K562 (cell line): ENCODE data around the gene TRAK1. TPM values are rescaled to one million over a fixed set of nuclear protein-coding genes. Genes with fewer than 3 reads are reported as not detected.

Source experiments
- ATAC-seq: fragments of 200-7000 bp; cut with Tn5 transposase; 3 replicates; pipeline ENCODE4 v1.9.1; 2020; ENCODE audit warnings: moderate library complexity
- BruUV-seq: library from RNA; stranded (reverse); fragments of 400-500 nt; replicated peaks from 2 replicates; lab custom pipeline; 2021; lab: Mats Ljungman, UMichigan
- CTCF ChIA-PET: fragments of 300-600 bp; formaldehyde crosslinking; extraction: SDS; loops from one replicate; lab custom pipeline; 2021; ENCODE audit warnings: low intra/inter-chr PET ratio; lab: Yijun Ruan, JAX
- POLR2A ChIA-PET: fragments of 300-600, 350-650 bp; sonication (Branson Sonifier 250); formaldehyde crosslinking; extraction: SDS; loops from one replicate; lab custom pipeline; 2021; ENCODE audit warnings: antibody characterized with exemption, inconsistent platforms; lab: Yijun Ruan, JAX
- DNase-seq, 4 experiments: peaks; one replicate each; pipeline versions ENCODE4 v3.0.0 to v3.0.0-alpha.2; 2011 to 2018; ENCODE audit warnings: low spot score in 3 of 4, mixed read lengths in 3 of 4; ENCODE audit errors: extremely low read depth in 1 of 4
- FAIRE-seq: peaks from 2 replicates; lab custom pipeline; 2011; peaks lifted over from hg19 to GRCh38; lab: Jason Lieb, UNC
- H2AFZ ChIP-seq: 2 replicates; pipeline ENCODE4 v1.6.0; 2011; ENCODE audit warnings: low read depth, low read length, control low read depth, inconsistent platforms
- H3K27ac ChIP-seq: fragments of 200-600 bp; 3 replicates; pipeline ENCODE4 v1.8.0; 2011; ENCODE audit warnings: low read depth, mild to moderate bottlenecking, control low read depth, inconsistent platforms, low read length, moderate library complexity, mixed read lengths; ENCODE audit errors: extremely low read depth
- H3K27me3 ChIP-seq, 2 experiments: fragments of 300-600 bp in 1 of 2; 2 replicates in 1 of 2; 3 replicates in 1 of 2; pipeline versions ENCODE4 v1.6.0 to v1.8.0; 2011; ENCODE audit warnings: inconsistent platforms in 2 of 2, low read length in 2 of 2, mild to moderate bottlenecking in 1 of 2, mixed read lengths in 1 of 2, moderate library complexity in 1 of 2; ENCODE audit not compliant: control insufficient read depth in 2 of 2, insufficient read depth in 2 of 2
- H3K36me3 ChIP-seq: fragments of 300-600 bp; 3 replicates; pipeline ENCODE4 v1.8.0; 2011; ENCODE audit warnings: mild to moderate bottlenecking, low read length, inconsistent platforms; ENCODE audit not compliant: control insufficient read depth, insufficient read depth
- H3K4me1 ChIP-seq, 2 experiments: fragments of 200-600 bp in 1 of 2; replicated peaks in 1 of 2; 2 replicates in 1 of 2; 3 replicates in 1 of 2; pipeline versions ENCODE4 v1.5.1 to v1.8.0; 2011; ENCODE audit warnings: inconsistent platforms in 2 of 2, low read length in 2 of 2, mild to moderate bottlenecking in 1 of 2, mixed read lengths in 1 of 2, moderate library complexity in 1 of 2; ENCODE audit not compliant: control insufficient read depth in 2 of 2, insufficient read depth in 2 of 2
- H3K4me2 ChIP-seq: 2 replicates; pipeline ENCODE4 v1.6.1; 2011; ENCODE audit warnings: low read length, control low read depth, inconsistent platforms, mixed read lengths; ENCODE audit not compliant: insufficient read depth
- H3K4me3 ChIP-seq: fragments of 200-600 bp; sonication (generic), shearing (Covaris generic); 2 replicates; pipeline ENCODE4 v1.5.1; 2016; ENCODE audit warnings: control low read depth, inconsistent platforms
- H3K79me2 ChIP-seq: fragments of 200-600 bp; 3 replicates; pipeline ENCODE4 v1.8.0; 2011; ENCODE audit warnings: low read length, inconsistent platforms; ENCODE audit not compliant: control insufficient read depth, insufficient read depth
- H3K9ac ChIP-seq, 2 experiments: 2 replicates each; pipeline versions ENCODE4 v1.6.0 to v1.6.1; 2011; ENCODE audit warnings: low read depth in 2 of 2, low read length in 2 of 2, control low read depth in 1 of 2, inconsistent platforms in 1 of 2, mild to moderate bottlenecking in 1 of 2, mixed read lengths in 1 of 2; ENCODE audit not compliant: insufficient read depth in 1 of 2
- H3K9me1 ChIP-seq: one replicate; pipeline ENCODE4 v1.6.0; 2011; ENCODE audit warnings: inconsistent platforms, mild to moderate bottlenecking, low read length, moderate library complexity; ENCODE audit not compliant: control insufficient read depth, insufficient read depth
- H3K9me3 ChIP-seq: replicated peaks from 2 replicates; pipeline ENCODE4 v1.5.1; 2011; ENCODE audit warnings: low read depth, low read length, inconsistent platforms; ENCODE audit not compliant: control insufficient read depth, insufficient read depth
- H4K20me1 ChIP-seq: replicated peaks from 2 replicates; pipeline ENCODE4 v1.6.1; 2011; ENCODE audit warnings: low read length, inconsistent platforms, mixed read lengths; ENCODE audit not compliant: control insufficient read depth, insufficient read depth
- CBFA2T3 ChIP-seq: fragments of 450-650 bp; IDR thresholded peaks from 2 replicates; pipeline ENCODE4 v1.6.1; 2017
- E2F6 ChIP-seq, 2 experiments: IDR thresholded peaks; 2 replicates each; pipeline ENCODE4 v1.6.1; 2011; ENCODE audit warnings: borderline replicate concordance in 1 of 2, control low read depth in 1 of 2, low read depth in 1 of 2, low read length in 1 of 2, mild to moderate bottlenecking in 1 of 2, mixed read lengths in 1 of 2, moderate library complexity in 1 of 2; ENCODE audit not compliant: insufficient read depth in 1 of 2, insufficient read length in 1 of 2, poor library complexity in 1 of 2, severe bottlenecking in 1 of 2; ENCODE audit errors: extremely low read depth in 1 of 2
- WGBS: fragments of 100-300 bp; shearing (Covaris generic); methylation state at CpG from one replicate; pipeline ENCODE4 v1.1.6; 2016; ENCODE audit warnings: low coverage, mixed read lengths; ENCODE audit not compliant: insufficient coverage; ENCODE audit errors: missing lambda C conversion rate; 5-methylcytosine and 5-hydroxymethylcytosine counted together
- in situ Hi-C: fragments of 300-500 bp; cut with MboI; formaldehyde crosslinking; loops from 4 replicates; pipeline ENCODE4 v1.15.0; 2018; ENCODE audit warnings: inconsistent platforms, mixed read lengths
- intact Hi-C: fragments of 100-400 bp; cut with micrococcal nuclease; formaldehyde crosslinking; loops from 2 replicates; pipeline ENCODE4 v1.14.2; 2022
- polyA plus RNA-seq, 8 experiments: library from polyadenylated mRNA; depleted of rRNA in 4 of 8; stranded (reverse) in 5 of 8; unstranded in 3 of 8; fragments of >200 nt; fragmentation: Nextera tagmentation in 2 of 8; fragmentation: Illumina TruSeq in 1 of 8; extraction: Ambion mirVana in 2 of 8; extraction: Trizol in 1 of 8; gene quantifications; 2 replicates each; pipeline versions ENCODE4 v1.2.1 to v1.2.3, GENCODE V29; 2011 to 2014; ENCODE audit warnings: inconsistent platforms in 1 of 8, missing spikeins in 1 of 8
- total RNA-seq, 7 experiments: library from RNA; depleted of rRNA in 6 of 7; stranded (reverse); fragments of >200 nt in 6 of 7; fragmentation: Illumina TruSeq in 2 of 7; extraction: Trizol in 2 of 7; gene quantifications; 2 replicates each; pipeline versions ENCODE4 v1.2.1 to v1.2.3, GENCODE V29; 2011 to 2021; ENCODE audit warnings: low replicate concordance in 1 of 7
- TF ChIP-seq, protein P1 (sequence below): sonication (generic); formaldehyde crosslinking; IDR thresholded peaks from 2 replicates; pipeline ENCODE4 v1.8.1; 2023; ENCODE audit warnings: mild to moderate bottlenecking, missing genetic modification reagents

TRAK1 gene
- total and polyA plus RNA-seq, 9 of the 15 experiments (the other 6 are each of a cell fraction or from before 2014, with no cell fraction given), result 5.3 to 28.5 (median 17.5) TPM

DNA sequence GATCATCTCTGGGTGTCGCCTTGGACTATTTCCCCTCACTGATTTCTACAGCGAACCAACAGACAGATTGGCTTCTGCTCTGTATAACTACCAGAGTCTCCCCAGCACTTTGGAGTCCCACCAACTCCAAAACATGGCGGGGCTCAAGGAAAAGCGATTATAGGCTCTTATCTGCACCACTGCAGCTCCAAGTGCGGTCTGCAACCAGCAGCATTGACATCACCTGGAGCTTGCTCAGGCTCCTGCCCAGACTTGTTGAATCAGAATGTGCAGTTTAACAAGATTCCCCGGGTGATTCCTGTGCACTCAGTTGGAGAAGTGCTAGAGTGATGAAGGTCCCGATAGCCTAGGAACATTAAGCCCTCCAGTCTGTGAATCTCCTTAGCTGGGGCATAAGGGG, 165.8 kb downstream of the TRAK1 start:
- in situ Hi-C loops (no loop called here), intact Hi-C loops (no loop called here)
- Histone ChIP-seq H3K36me3 (no peaks in the 10 kb centered on the region), H3K9ac (no peak overlapping the region), H3K4me3 (no peak overlapping the region), H3K4me2 (no peak overlapping the region), H3K9me3 (no peaks in the 10 kb centered on the region), H3K9me1 (no peaks in the 10 kb centered on the region), H2AFZ (no peak overlapping the region), H4K20me1 (peaks cover 4% of the 10 kb centered on the region; the same call in 1 of the 2 replicates), H3K4me1 (no peaks in the 10 kb centered on the region; a peak in 1 of 5 replicates), H3K27ac (no peak overlapping the region), H3K79me2 (no peaks in the 10 kb centered on the region), H3K27me3 (peaks cover 8 to 28% of the 10 kb centered on the region in 2 experiments; a peak in 4 of 5 replicates)
- POLR2A ChIA-PET, result no interaction called here
- CTCF ChIA-PET, result no interaction called here
- no TSS peak for BruUV-seq
- FAIRE-seq (no peak), DNase-seq (peak in 1 of 4 experiments; percentile 12), ATAC-seq (no peak)
- WGBS, result 0% methylated on average over 7 of the region's 7 CpGs
- TF ChIP-seq CBFA2T3 (0 out of 2 replicates have a peak, but pooled peaks have one; percentile 18), E2F6 (IDR thresholded peaks at IDR 0.05; ENCODE audit: borderline replicate concordance in 1 of 2, extremely low read depth in 1 of 2, insufficient read depth in 1 of 2, insufficient read length in 1 of 2, low read depth in 1 of 2, low read length in 1 of 2, poor library complexity in 1 of 2, severe bottlenecking in 1 of 2) (no peak)
- TF ChIP-seq, protein P1, sequence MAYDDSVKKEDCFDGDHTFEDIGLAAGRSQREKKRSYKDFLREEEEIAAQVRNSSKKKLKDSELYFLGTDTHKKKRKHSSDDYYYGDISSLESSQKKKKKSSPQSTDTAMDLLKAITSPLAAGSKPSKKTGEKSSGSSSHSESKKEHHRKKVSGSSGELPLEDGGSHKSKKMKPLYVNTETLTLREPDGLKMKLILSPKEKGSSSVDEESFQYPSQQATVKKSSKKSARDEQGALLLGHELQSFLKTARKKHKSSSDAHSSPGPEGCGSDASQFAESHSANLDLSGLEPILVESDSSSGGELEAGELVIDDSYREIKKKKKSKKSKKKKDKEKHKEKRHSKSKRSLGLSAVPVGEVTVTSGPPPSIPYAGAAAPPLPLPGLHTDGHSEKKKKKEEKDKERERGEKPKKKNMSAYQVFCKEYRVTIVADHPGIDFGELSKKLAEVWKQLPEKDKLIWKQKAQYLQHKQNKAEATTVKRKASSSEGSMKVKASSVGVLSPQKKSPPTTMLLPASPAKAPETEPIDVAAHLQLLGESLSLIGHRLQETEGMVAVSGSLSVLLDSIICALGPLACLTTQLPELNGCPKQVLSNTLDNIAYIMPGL (CRISPR knock-in tag), result no peak
